ENCODE results near the gene CPEB1. TPM values are rescaled to one million over a fixed set of nuclear protein-coding genes. Genes with fewer than 3 reads are reported as not detected.

CPEB1 gene
- total RNA-seq, 6 experiments from 2014 or later, result not detected

DNA sequence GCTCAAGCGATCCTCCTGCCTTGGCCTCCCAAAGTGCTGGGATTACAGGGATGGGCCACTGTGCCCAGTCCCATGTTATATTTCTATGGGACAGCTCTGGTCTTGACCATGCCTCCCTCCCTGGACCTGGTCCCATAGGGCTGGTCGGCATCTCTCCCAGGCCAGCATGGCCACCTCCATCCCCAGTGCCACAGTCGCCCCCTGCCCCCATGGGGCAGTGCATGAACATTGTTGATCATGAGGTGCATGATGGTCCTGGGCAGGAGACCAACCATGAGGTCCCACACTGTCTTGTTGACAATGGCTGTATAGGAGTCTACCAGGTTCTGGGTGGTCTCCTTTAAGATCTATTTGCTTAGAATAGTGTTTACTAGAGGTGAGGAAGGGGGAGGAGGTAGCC, 113.4 kb downstream of the CPEB1 start:
- no peaks in the 10 kb centered on the region for H3K9me3 ChIP-seq
- DNase-seq, result no peak
- intact Hi-C loops (cut with DNase I), result no loop called here
- TF ChIP-seq POLR2A (IDR thresholded peaks at IDR 0.05), result no peak
- TF ChIP-seq, protein P1, sequence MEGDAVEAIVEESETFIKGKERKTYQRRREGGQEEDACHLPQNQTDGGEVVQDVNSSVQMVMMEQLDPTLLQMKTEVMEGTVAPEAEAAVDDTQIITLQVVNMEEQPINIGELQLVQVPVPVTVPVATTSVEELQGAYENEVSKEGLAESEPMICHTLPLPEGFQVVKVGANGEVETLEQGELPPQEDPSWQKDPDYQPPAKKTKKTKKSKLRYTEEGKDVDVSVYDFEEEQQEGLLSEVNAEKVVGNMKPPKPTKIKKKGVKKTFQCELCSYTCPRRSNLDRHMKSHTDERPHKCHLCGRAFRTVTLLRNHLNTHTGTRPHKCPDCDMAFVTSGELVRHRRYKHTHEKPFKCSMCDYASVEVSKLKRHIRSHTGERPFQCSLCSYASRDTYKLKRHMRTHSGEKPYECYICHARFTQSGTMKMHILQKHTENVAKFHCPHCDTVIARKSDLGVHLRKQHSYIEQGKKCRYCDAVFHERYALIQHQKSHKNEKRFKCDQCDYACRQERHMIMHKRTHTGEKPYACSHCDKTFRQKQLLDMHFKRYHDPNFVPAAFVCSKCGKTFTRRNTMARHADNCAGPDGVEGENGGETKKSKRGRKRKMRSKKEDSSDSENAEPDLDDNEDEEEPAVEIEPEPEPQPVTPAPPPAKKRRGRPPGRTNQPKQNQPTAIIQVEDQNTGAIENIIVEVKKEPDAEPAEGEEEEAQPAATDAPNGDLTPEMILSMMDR (IDR thresholded peaks at IDR 0.05), result no peak
- peaks cover 7 to 40% (median 25%) of the 10 kb centered on the region in 4 donors for H3K36me3 ChIP-seq
- peaks cover 0 to 16% (median 3%) of the 10 kb centered on the region in 4 donors for H3K4me1 ChIP-seq
- H3K27ac ChIP-seq, result no peak overlapping the region
- WGBS (ENCODE audit: insufficient coverage, low coverage, low lambda C conversion rate, missing lambda C conversion rate), result 100% methylated on average over 1 of the region's 3 CpGs
- no peak overlapping the region for H3K4me3 ChIP-seq
- no peaks in the 10 kb centered on the region for H3K27me3 ChIP-seq
- no peak for ATAC-seq

DNA sequence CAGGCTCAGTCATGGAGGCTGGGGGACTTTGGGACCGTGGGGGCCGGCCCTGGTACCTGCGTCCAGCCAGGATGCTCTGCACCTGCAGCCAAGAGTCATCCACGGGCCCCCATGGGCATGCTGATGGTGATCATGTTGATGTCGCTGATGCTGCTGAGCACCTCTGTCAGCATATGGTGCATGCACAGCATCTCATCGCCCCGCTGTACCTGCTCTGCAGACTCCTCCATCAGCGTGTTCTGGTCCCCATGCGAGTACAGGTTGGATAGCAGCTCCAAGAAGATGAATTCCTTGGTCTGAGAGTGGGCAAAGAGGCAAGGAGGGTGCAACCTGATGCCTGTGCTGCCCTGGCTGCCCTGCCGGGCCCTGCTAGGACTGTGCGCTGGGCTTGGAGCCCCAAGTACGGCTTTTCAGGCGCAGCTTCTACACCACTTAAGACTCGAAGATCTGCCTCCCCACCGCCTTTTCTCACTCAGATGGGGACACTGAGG, 114.1 kb downstream of the CPEB1 start:
- WGBS (ENCODE audit: insufficient coverage, low coverage, low lambda C conversion rate, missing lambda C conversion rate), result 94% methylated on average over 6 of the region's 15 CpGs
- H3K9me3 ChIP-seq, result no peaks in the 10 kb centered on the region
- H3K4me3 ChIP-seq, result no peak overlapping the region
- no peak for TF ChIP-seq POLR2A (IDR thresholded peaks at IDR 0.05)
- TF ChIP-seq, protein P1 (IDR thresholded peaks at IDR 0.05), result no peak
- DNase-seq (no peak), ATAC-seq (no peak)
- no peaks in the 10 kb centered on the region for H3K27me3 ChIP-seq
- H3K4me1 ChIP-seq, result peaks cover 0 to 9% (median 0%) of the 10 kb centered on the region in 4 donors
- peaks cover 6 to 33% (median 19%) of the 10 kb centered on the region in 4 donors for H3K36me3 ChIP-seq
- no peak overlapping the region for H3K27ac ChIP-seq
- intact Hi-C loops (cut with DNase I), result no loop called here

DNA sequence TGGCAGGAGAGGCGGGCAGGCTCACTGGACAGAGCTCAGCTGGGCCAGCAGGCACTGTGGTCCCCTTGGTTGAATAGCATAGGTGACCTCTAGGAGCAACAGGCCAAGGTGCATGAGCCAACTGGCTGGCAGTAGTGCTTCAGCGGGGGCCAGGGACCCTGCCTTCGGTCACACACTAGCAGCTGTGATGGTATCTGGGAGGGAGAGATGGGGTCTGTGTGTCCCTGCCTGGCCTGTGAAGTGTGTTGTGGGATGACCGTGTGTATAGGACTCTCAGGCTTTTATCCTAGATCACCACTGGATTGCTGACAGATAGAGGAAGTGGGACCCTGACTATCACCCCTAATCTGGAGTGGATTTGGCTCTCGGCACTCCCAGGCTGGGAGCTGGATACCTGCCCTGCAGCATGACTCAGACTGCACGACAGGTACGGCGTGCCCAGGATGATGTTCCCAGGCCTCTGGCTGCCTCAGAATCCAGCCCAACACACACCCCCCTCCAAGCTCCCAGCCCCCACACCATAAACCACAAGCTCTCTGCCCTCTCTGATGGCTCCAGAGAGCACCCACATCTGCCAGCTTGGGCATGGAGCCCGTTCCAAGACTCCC, 114.7 kb downstream of the CPEB1 start:
- no peak for TF ChIP-seq POLR2A (IDR thresholded peaks at IDR 0.05)
- TF ChIP-seq, protein P1 (IDR thresholded peaks at IDR 0.05), result no peak
- Histone ChIP-seq H3K27me3 (no peaks in the 10 kb centered on the region), H3K36me3 (peaks cover under 1 to 29% (median 14%) of the 10 kb centered on the region in 4 donors), H3K4me1 (peaks cover 0 to 3% (median 0%) of the 10 kb centered on the region in 4 donors), H3K9me3 (no peaks in the 10 kb centered on the region), H3K27ac (no peak overlapping the region), H3K4me3 (no peak overlapping the region)
- WGBS (ENCODE audit: insufficient coverage, low coverage, low lambda C conversion rate, missing lambda C conversion rate), result no CpG with 5 or more reads among the region's 9 CpGs
- no peak for ATAC-seq
- intact Hi-C loops (cut with DNase I), result no loop called here
- peak in 1 of 3 donors; percentile 35 for DNase-seq

DNA sequence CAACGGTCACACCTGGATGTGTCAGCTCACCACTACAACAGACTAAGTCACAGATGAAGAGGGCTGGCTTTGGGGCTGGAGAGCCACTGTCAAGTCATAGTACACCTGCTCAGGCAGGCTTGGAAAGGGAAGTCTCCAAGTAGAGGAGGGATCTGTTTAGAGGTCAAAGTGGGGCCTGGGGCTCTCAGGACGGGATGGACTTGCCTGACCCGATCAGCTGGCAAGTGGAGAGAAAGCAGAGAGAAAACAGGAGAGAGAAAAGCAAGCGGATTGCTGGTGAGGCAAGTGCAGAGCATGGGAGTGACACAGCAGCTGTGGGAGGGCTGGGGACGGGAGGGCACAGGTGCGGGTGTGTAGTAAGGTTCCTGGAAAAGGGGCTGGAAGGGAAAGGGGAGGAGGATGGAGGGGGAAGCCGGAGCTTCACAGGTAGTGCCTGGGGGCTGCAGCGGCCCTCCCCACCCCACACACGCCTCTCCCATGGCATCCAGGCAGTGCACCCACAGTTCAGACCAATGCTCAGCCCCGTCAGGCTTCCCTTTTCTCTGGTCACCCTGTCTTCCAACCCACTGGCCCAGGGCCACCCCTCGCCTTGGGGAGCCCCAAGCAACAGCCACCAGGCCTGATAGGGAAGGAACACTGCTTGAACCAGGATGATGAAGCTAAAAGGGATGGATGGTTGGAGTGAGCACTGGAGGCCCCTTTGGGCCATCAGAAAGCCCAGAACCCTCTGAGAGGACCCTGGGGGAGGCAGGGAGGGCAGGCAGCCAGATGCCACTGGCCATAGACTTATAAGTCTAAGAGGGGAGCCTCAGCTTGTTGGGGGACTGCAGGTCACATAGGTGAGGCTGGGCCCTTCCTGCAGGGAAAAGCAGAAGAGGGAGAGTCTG, 115.4 kb downstream of the CPEB1 start:
- ATAC-seq, result no peak
- WGBS (ENCODE audit: insufficient coverage, low coverage, low lambda C conversion rate, missing lambda C conversion rate), result 72% methylated on average over 4 of the region's 11 CpGs
- H3K9me3 ChIP-seq, result no peaks in the 10 kb centered on the region
- peaks cover 0 to 22% (median 9%) of the 10 kb centered on the region in 4 donors for H3K36me3 ChIP-seq
- H3K4me3 ChIP-seq, result no peak overlapping the region
- H3K27ac ChIP-seq, result no peak overlapping the region
- intact Hi-C loops (cut with DNase I), result no loop called here
- TF ChIP-seq POLR2A (IDR thresholded peaks at IDR 0.05), result no peak
- TF ChIP-seq, protein P1 (IDR thresholded peaks at IDR 0.05), result no peak
- DNase-seq, result peak in 1 of 3 donors; percentile 35
- H3K27me3 ChIP-seq, result no peaks in the 10 kb centered on the region
- no peaks in the 10 kb centered on the region for H3K4me1 ChIP-seq
